Stimulated activated naive B cell treated with anti-CD40 and anti-IgM and Interleukin-4, amounts not matched to agents 10 μg/mL and 1 μg/mL and 100 μg/mL, for 72 hours (primary cell): Measurements from ENCODE around the gene NCR2.

Experiments
- ATAC-seq, 2 donors: fragments of 150-1000 bp; cut with Tn5 transposase; replicated peaks; 2 replicates each; pipeline ENCODE4 v1.10.0; 2021; ENCODE audit warnings: moderate library complexity in 1 of 2
- DNase-seq: peaks from one replicate; pipeline ENCODE4 v3.0.0; 2021
- H3K27ac Mint-ChIP-seq: one replicate; pipeline ENCODE4 v1.8.0; 2022; ENCODE audit warnings: mild to moderate bottlenecking, mixed read lengths
- H3K27me3 Mint-ChIP-seq, 2 donors: one replicate each; pipeline ENCODE4 v1.8.0; 2022; ENCODE audit warnings: mixed read lengths in 2 of 2
- H3K36me3 Mint-ChIP-seq, 2 donors: one replicate each; pipeline ENCODE4 v1.8.0; 2022; ENCODE audit warnings: mixed read lengths in 2 of 2, mild to moderate bottlenecking in 1 of 2
- H3K4me1 Mint-ChIP-seq, 2 donors: one replicate each; pipeline ENCODE4 v1.8.0; 2022; ENCODE audit warnings: mixed read lengths in 2 of 2, mild to moderate bottlenecking in 1 of 2
- H3K4me3 Mint-ChIP-seq, 2 donors: one replicate each; pipeline ENCODE4 v1.8.0; 2022; ENCODE audit warnings: mild to moderate bottlenecking in 2 of 2, mixed read lengths in 2 of 2, moderate library complexity in 1 of 2
- H3K9me3 Mint-ChIP-seq, 2 donors: one replicate each; pipeline ENCODE4 v1.8.0; 2022; ENCODE audit warnings: mixed read lengths in 2 of 2, mild to moderate bottlenecking in 1 of 2

NCR2 gene

DNA sequence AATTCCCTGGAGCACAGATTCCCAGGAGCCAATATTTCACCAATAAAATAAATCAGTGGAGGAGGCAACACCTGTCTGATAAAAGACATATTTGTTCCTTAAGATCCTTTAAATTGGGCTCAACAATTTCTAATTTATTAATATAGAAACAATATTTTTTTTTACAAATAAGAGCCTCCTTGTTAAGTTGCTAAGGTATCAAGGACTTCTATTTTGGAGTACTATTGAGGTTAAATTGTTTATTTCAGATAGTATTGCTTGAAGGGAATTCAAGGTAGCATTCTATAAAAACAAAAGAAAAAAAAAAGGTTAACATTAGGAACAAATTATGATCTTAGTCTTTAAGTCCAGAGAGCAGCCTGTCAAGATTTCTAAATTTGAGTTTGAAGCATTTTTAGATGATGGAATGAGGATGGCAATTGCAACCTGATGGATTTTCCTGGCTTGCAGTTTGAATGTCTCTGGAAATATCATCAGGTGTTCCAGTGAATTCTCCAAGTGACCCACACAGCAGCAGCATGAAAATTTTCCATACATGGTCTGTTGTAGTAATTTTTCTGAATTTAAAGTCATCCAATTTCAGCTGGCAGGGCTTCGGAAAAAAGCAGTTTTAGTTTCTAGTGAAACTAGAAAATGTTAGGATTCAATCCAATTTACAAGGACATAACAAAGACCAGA is 19.3 kb upstream of the NCR2 start:
- H3K9me3 Mint-ChIP-seq = no peaks in the 10 kb centered on the region
- peaks cover 39 to 63% of the 10 kb centered on the region in 2 donors for H3K4me1 Mint-ChIP-seq
- no peak overlapping the region for H3K27ac Mint-ChIP-seq
- H3K27me3 Mint-ChIP-seq = no peaks in the 10 kb centered on the region
- H3K4me3 Mint-ChIP-seq = no peak overlapping the region
- ATAC-seq (no peak), DNase-seq (no peak)
- H3K36me3 Mint-ChIP-seq = no peaks in the 10 kb centered on the region

DNA sequence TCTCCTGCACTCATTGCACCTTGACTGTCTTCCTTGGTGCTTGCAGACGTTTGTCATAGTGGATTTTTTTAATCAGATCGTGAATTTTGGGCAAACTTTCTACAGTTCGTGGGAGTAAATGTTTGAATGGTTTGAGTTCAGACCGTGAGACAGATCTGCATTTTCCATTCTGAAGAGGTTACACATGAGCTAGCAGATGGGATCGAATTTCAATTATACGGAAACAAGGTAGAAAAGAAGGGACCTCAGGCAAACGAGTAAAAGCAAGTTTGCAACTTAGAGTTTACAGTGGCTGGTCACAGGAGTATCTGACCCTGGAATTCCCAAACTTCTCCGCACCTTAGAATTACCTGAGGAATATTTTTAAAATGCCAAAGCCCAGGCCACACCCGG is 17.2 kb upstream of the NCR2 start:
- H3K9me3 Mint-ChIP-seq = no peaks in the 10 kb centered on the region
- H3K36me3 Mint-ChIP-seq = no peaks in the 10 kb centered on the region
- H3K27me3 Mint-ChIP-seq = no peaks in the 10 kb centered on the region
- ATAC-seq (no peak), DNase-seq (no peak)
- H3K4me3 Mint-ChIP-seq = peak overlapping the region; percentile 60 to 86
- H3K4me1 Mint-ChIP-seq = peaks cover 34 to 46% of the 10 kb centered on the region in 2 donors
- H3K27ac Mint-ChIP-seq = peak overlapping the region; percentile 79

DNA sequence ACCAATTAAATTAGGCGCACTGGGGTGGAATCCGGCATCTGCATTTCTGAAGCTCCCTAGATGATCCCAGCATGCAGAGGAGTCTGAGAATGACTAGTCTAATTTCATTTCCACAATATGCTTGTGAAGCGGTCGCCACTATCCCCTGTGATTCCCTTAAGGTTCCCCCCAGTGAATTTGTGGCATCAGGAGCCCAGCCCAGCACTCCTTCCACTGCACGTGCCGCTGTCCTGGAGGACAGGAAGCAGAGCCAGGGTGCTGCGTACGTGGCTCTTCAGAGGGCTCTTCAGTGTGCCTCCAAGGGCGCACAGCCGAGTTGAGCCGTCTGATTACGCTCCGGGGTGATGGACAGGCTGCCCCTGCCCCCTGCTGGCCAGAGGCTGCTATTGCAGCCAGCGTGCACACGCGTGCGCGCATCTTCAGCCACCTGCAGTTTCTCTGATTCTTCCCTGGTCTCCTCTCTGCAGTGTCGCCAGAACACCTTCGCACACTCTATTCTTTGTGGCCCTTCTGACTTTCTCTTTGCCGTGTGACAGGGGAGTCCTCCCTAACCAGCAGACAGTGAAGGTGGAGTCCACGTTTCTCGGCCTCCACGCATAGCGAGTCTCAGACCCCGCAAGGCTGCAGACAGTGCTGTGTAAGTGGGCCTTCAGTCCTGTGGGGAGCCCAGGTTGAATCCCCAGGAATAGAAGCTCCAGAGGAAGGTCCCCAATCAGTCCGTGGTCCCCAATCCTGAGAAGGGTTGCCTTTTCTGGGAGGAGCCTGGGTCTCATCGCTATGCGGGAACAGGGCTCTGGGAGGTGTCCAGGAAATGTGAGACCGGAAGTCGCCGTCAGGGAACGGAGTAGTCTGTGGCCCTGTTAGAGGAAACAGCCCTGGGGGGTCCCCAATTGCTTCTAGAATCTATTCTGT is 16.5 kb upstream of the NCR2 start:
- Mint-ChIP-seq H3K36me3 (no peaks in the 10 kb centered on the region), H3K9me3 (no peaks in the 10 kb centered on the region), H3K27me3 (no peaks in the 10 kb centered on the region), H3K4me3 (peak overlapping the region; percentile 81 to 86), H3K4me1 (peaks cover 32 to 39% of the 10 kb centered on the region in 2 donors), H3K27ac (peak overlapping the region; percentile 84)
- DNase-seq (peak; percentile 79), ATAC-seq (peak; percentile 95)

DNA sequence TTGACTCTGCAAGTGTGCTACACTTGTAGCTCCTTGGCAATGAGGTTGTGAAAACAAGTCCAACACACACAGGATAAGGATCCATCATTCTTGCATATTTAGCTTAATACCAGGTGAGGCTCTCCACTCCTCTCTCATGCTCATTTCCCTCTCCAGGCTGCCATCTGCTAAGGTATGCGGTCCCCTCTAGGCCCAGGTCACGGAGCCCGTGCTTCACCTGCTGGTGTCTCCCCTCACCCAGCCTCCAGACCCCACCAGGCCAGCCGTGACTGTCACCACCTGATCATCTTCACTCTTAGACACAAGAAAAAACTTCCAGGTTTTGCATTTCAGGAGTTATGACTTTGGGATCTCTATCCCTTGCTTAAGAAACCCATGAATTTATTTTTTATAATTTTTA is 14.2 kb upstream of the NCR2 start:
- no peak for DNase-seq
- Mint-ChIP-seq H3K4me3 (no peak overlapping the region), H3K27me3 (peaks cover 0 to 6% of the 10 kb centered on the region in 2 donors), H3K9me3 (no peaks in the 10 kb centered on the region), H3K36me3 (no peaks in the 10 kb centered on the region), H3K4me1 (peaks cover 19 to 21% of the 10 kb centered on the region in 2 donors), H3K27ac (no peak overlapping the region)
- ATAC-seq = no peak

DNA sequence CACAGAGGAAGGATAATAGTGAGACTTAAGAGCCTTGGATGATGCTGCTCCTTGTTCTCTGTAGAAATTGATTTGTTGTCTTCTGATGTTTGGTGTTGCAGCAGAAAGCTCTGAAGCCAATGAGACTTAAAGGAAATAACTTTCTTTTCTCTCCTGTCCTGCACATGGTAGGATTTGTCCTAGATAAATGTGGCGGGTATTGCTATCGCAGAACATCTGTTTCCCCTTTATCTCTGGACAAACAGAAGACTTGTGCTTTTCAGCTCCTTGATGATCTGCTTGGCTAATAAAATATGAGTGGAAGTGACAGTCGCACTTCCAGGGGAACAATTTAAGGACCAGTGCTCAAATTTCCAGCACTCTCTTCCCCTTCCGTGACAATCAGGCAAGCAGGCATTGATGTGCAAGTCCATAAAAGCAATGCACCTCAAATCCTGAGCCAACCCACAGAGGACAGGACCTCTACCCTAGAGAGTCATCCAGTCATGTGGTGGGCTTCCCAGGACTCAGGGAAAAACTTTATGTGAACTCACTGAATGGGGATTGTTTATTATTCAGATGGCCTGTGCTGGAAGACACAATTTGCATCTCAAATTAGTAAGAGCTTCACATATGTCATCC is 9.9 kb upstream of the NCR2 start:
- no peak overlapping the region for H3K4me3 Mint-ChIP-seq
- no peak overlapping the region for H3K27ac Mint-ChIP-seq
- no peak for ATAC-seq
- no peaks in the 10 kb centered on the region for H3K9me3 Mint-ChIP-seq
- no peaks in the 10 kb centered on the region for H3K36me3 Mint-ChIP-seq
- peaks cover 8 to 15% of the 10 kb centered on the region in 2 donors for H3K27me3 Mint-ChIP-seq
- H3K4me1 Mint-ChIP-seq = peaks cover 0 to 4% of the 10 kb centered on the region in 2 donors
- no peak for DNase-seq

DNA sequence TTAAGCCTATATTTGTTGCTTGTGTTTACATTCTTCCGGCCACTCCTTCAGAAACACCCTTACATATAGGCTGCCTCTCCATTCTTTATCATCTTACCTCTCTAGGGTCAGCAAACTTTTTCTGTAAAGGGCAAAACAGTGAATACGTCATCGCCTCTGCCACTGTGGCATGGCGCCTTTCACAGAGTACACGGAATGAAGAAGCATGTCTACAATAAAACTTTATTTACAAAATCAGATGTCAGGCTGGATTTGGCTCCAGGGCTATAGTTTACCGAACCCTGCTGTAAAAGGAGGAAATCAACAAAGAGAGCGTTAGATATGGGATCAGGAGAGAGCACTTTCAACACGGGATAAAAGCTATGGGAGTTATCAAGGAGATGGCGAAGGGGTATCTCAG is 9.3 kb upstream of the NCR2 start:
- peaks cover 0 to 4% of the 10 kb centered on the region in 2 donors for H3K4me1 Mint-ChIP-seq
- no peak overlapping the region for H3K27ac Mint-ChIP-seq
- H3K27me3 Mint-ChIP-seq = peaks cover 8 to 15% of the 10 kb centered on the region in 2 donors
- no peaks in the 10 kb centered on the region for H3K9me3 Mint-ChIP-seq
- ATAC-seq = no peak
- no peak for DNase-seq
- no peak overlapping the region for H3K4me3 Mint-ChIP-seq
- no peaks in the 10 kb centered on the region for H3K36me3 Mint-ChIP-seq

DNA sequence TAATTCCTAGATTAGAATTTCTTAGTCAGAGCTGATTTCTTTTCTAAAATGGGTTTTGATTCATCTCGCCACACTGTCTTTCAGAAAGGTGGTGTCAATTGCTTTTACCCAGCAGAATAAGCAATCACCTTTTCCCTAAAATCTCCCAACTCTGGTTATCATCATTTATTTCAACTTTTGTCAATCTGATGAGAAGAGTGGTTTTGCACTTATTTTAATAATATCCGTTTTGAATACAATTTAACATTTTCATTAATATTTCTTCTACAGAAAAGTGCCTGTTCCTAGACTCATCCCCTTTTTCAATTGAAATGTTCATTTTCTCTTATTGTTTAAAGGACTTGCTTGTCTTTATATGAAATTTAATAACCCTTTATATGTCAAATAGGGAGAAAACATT is 8.2 kb upstream of the NCR2 start:
- no peak for ATAC-seq
- peaks cover 8 to 15% of the 10 kb centered on the region in 2 donors for H3K27me3 Mint-ChIP-seq

DNA sequence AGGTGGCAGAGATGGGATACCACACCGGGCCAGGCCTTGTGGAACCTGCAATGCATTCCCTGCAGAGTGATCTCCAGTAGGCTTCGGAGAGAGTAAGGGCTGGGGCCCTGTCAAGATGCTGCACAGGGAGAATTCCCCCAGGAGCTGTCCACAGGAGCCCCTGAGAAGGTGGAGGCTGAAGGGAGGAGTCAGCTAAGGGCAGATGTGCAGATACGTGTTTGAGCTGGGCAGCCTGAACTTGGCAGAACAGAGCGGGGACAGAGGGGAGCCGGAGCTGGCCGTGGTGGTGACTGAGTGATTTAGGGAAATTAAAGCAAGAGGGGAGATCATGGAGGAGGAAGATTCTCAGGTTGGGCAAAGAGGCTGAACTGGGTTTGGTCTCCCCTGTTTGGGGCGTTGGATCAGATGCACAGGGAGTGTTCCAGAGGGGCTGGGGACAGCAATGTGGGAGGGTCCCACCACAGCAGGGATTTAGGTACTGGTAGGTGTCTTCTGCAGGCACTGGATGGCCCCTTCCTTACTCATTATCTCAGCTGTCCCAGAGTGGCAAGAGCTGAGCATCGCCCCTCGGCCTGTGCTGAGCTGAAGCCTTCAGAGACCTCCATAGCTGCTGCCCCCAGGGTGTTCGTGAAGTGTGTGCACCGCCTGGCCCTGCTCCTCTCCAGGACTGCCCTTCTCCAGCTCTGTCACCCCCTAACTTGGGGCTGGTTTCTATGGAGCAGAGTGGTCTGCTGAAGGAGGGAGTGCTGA is 3.8 kb upstream of the NCR2 start:
- Mint-ChIP-seq H3K4me3 (no peak overlapping the region), H3K27me3 (peaks cover 8% of the 10 kb centered on the region in 2 donors), H3K4me1 (peaks cover 35 to 44% of the 10 kb centered on the region in 2 donors), H3K27ac (peak overlapping the region; percentile 7), H3K9me3 (no peaks in the 10 kb centered on the region), H3K36me3 (no peaks in the 10 kb centered on the region)
- ATAC-seq (no peak), DNase-seq (no peak)

More for the DNA sequence above, 8.2 kb upstream of the NCR2 start:
- Mint-ChIP-seq H3K4me3 (no peak overlapping the region), H3K27ac (no peak overlapping the region), H3K36me3 (no peaks in the 10 kb centered on the region), H3K9me3 (no peaks in the 10 kb centered on the region), H3K4me1 (peaks cover 2 to 6% of the 10 kb centered on the region in 2 donors)
- DNase-seq = no peak

DNA sequence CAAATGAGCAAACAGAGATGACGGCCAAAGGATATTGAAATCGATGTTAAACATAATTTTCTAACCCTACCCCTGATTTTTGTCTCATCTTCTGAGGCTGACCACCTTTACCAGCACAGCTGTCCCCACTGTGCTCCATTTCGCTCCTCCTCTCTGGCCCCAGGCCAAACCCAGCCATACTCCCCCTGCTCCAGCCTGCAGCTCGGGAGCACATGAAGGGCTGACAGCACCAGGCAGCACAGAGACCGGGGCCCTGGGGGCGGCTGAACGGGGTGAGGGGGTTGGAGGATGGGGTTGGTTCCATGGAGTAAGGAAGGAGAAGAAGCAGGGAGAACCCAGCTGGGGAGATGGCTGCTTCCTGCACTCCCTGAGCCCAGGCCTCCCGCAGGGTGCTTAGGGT is 3.2 kb upstream of the NCR2 start:
- H3K9me3 Mint-ChIP-seq = no peaks in the 10 kb centered on the region
- DNase-seq (no peak), ATAC-seq (no peak)
- no peaks in the 10 kb centered on the region for H3K36me3 Mint-ChIP-seq
- H3K27ac Mint-ChIP-seq = peak overlapping the region; percentile 87
- peaks cover 35 to 44% of the 10 kb centered on the region in 2 donors for H3K4me1 Mint-ChIP-seq
- peaks cover 8% of the 10 kb centered on the region in 2 donors for H3K27me3 Mint-ChIP-seq
- H3K4me3 Mint-ChIP-seq = no peak overlapping the region

DNA sequence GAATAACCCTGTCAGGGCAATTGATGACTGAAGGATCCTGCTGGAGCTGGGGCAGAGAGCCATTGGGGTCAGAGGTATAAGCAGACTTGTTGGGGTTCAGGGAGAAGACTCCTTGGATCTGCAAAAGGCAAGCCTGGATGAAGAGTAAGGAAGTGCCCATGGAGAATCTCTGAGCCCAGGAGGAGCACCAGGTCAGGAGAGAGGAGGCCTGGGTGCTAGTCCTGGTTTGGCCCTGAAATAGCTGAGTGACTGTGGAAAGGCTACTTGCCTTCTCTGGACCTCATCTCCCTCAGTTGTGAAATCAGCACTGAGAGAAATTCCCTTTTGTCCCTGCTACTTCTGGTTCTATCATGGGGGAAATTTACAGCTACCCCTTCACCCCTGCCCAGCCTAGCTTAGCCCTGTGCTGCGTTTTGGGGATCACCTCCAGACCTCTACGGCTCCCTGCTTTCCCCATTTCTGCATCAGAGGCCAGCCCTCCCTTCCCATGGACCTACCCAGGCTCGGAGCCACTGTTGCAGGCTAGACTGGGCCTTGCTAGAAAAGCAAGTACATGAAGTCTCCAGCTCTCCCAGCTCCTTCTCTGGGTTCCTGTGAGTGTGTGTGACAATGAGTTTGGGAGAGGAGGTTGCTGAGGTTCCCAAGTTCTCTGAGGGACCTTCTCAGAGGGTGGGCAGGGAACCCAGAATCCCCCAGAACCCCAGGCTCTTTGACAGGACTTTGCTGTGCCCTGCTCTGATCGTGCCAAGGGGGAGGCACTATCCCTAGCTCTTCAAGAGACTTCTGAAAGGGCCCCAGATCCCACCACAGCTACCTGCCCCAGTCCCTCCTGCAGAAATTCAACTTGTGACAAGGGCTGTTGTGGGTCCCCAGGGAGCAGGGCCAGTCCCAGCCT is 2.3 kb upstream of the NCR2 start:
- ATAC-seq (peak in 1 of 2 donors; percentile 23), DNase-seq (no peak)
- H3K27me3 Mint-ChIP-seq = peaks cover 8% of the 10 kb centered on the region in 2 donors
- H3K4me1 Mint-ChIP-seq = peaks cover 35 to 44% of the 10 kb centered on the region in 2 donors
- no peaks in the 10 kb centered on the region for H3K9me3 Mint-ChIP-seq
- H3K36me3 Mint-ChIP-seq = no peaks in the 10 kb centered on the region
- H3K4me3 Mint-ChIP-seq = peak overlapping the region; percentile 26 to 39
- peak overlapping the region; percentile 65 for H3K27ac Mint-ChIP-seq

DNA sequence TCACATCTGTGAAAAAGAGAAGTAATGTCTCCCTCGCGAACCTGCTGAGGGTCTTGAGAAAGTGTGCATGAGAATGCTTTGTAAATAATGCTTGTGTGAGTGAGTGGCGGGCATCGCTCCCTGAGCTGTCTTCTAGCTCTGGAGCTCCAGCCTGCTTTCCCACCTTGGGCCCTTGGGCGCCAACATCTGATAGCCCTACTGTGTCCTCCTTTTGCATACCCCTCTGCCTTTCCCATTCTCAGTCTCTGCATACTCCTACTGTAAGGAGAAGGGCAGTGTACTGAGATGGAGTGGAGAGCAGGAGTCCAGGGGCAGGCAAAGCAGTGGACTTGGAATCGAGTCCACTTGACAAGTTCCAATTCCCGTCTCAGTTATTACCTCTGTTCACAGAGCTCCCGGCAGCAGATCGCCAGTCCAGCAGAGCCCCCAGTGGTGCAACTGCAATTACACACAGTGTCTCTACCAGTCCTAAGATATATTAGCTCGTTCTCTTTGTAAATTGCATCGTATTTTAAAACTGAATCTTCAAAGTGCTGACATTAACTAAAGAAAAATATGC is 847 bp upstream of the NCR2 start:
- DNase-seq (no peak), ATAC-seq (no peak)
- H3K27ac Mint-ChIP-seq = peak overlapping the region; percentile 86
- H3K36me3 Mint-ChIP-seq = no peaks in the 10 kb centered on the region
- peaks cover 33 to 44% of the 10 kb centered on the region in 2 donors for H3K4me1 Mint-ChIP-seq
- no peaks in the 10 kb centered on the region for H3K27me3 Mint-ChIP-seq
- H3K9me3 Mint-ChIP-seq = no peaks in the 10 kb centered on the region
- peak overlapping the region; percentile 39 to 50 for H3K4me3 Mint-ChIP-seq

DNA sequence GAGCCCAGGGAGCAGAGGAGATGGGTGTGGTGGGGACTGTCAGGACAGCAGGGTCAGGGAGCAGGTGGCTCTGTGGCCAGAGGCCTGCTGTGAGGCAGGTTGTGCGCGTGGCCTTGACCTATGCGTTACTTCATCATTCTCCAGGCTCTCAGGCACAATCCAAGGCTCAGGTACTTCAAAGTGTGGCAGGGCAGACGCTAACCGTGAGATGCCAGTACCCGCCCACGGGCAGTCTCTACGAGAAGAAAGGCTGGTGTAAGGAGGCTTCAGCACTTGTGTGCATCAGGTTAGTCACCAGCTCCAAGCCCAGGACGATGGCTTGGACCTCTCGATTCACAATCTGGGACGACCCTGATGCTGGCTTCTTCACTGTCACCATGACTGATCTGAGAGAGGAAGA is 535 bp downstream of the NCR2 start:
- Mint-ChIP-seq H3K27ac (peak overlapping the region; percentile 21), H3K9me3 (no peaks in the 10 kb centered on the region), H3K4me3 (no peak overlapping the region), H3K36me3 (no peaks in the 10 kb centered on the region), H3K4me1 (peaks cover 33 to 44% of the 10 kb centered on the region in 2 donors), H3K27me3 (no peaks in the 10 kb centered on the region)
- no peak for ATAC-seq
- DNase-seq = no peak

DNA sequence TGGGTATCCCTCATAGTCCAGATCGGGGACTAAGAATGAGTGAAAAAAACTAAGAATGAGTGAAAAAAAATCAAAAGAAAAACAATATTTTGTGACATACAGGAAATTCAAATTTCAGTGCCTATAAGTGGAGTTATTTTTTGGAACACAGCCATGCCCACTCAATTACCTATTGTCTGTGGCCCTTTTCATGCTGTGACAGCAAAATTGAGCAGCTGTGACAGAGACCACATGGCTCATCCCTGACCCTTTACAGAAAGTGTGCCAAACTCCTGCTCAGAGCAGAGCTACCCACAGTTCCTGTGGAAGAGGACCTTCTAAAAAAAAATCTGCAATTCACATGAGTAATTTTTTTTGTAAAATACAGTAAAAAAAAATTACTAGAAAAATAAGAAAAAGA is 1.4 kb downstream of the NCR2 start:
- Mint-ChIP-seq H3K9me3 (no peaks in the 10 kb centered on the region), H3K27ac (no peak overlapping the region), H3K27me3 (peaks cover 2 to 5% of the 10 kb centered on the region in 2 donors), H3K4me3 (no peak overlapping the region), H3K4me1 (peaks cover 33 to 40% of the 10 kb centered on the region in 2 donors), H3K36me3 (no peaks in the 10 kb centered on the region)
- DNase-seq (no peak), ATAC-seq (no peak)
